Mesothelial cell of epicardium (in vitro differentiated cells): Measurements from ENCODE around the gene FLRT2. TPM values are rescaled to one million over a fixed set of nuclear protein-coding genes. Genes with fewer than 3 reads are reported as not detected.

Experiments used
- DNase-seq, 2 experiments: peaks; one replicate each; pipeline ENCODE4 v3.0.0; 2021; ENCODE audit warnings: low spot score in 2 of 2; ENCODE audit not compliant: unreplicated experiment in 2 of 2
- H3K27ac Mint-ChIP-seq: 2 replicates; pipeline ENCODE4 v1.8.0; 2021; ENCODE audit warnings: mixed read lengths
- H3K27me3 Mint-ChIP-seq: 2 replicates; pipeline ENCODE4 v1.8.0; 2021; ENCODE audit warnings: low read depth, mixed read lengths
- H3K36me3 Mint-ChIP-seq: 2 replicates; pipeline ENCODE4 v1.8.0; 2021; ENCODE audit warnings: mixed read lengths
- H3K4me1 Mint-ChIP-seq: 2 replicates; pipeline ENCODE4 v1.8.0; 2021; ENCODE audit warnings: mixed read lengths
- H3K4me3 Mint-ChIP-seq: 2 replicates; pipeline ENCODE4 v1.8.0; 2021; ENCODE audit warnings: mild to moderate bottlenecking, moderate library complexity, mixed read lengths
- H3K9me3 Mint-ChIP-seq: 2 replicates; pipeline ENCODE4 v1.8.0; 2021; ENCODE audit warnings: mixed read lengths
- CTCF ChIP-seq: fragments of 200-600 bp; sonication (generic); IDR thresholded peaks from one replicate; pipeline ENCODE4 v1.5.0; 2021; ENCODE audit warnings: antibody characterized with exemption; ENCODE audit not compliant: unreplicated experiment
- total RNA-seq: library from RNA; stranded (reverse); gene quantifications from 3 replicates; pipeline ENCODE4 v1.2.1, GENCODE V29; 2021

FLRT2 gene
- total RNA-seq, 1 donor from 2014 or later: 150 TPM

- Mint-ChIP-seq H3K9me3 (no peaks in the 10 kb centered on the region), H3K36me3 (no peaks in the 10 kb centered on the region), H3K27ac (peak overlapping the region; percentile 70), H3K4me3 (peak overlapping the region; percentile 81), H3K4me1 (peaks cover 71% of the 10 kb centered on the region), H3K27me3 (no peaks in the 10 kb centered on the region)
- no peak for DNase-seq
- no peak for TF ChIP-seq CTCF
These were observed 4.7 kb downstream of the FLRT2 start for GRCh38 chr14:85534458-85535293.

GRCh38 chr14:85535321-85535720 lies 5.4 kb downstream of the FLRT2 start:
- DNase-seq: no peak
- Mint-ChIP-seq H3K4me1 (peaks cover 75% of the 10 kb centered on the region), H3K9me3 (no peaks in the 10 kb centered on the region)

GRCh38 chr14:85535991-85536832 lies 6.3 kb downstream of the FLRT2 start:
- peaks cover 79% of the 10 kb centered on the region for H3K4me1 Mint-ChIP-seq
- no peaks in the 10 kb centered on the region for H3K27me3 Mint-ChIP-seq
- no peaks in the 10 kb centered on the region for H3K9me3 Mint-ChIP-seq
- peak overlapping the region; percentile 81 for H3K4me3 Mint-ChIP-seq
- peaks cover 8% of the 10 kb centered on the region for H3K36me3 Mint-ChIP-seq
- DNase-seq: no peak
- peak overlapping the region; percentile 70 for H3K27ac Mint-ChIP-seq
- peak; percentile 49 for TF ChIP-seq CTCF

More at GRCh38 chr14:85535321-85535720, 5.4 kb downstream of the FLRT2 start:
- peak overlapping the region; percentile 70 for H3K27ac Mint-ChIP-seq
- no peaks in the 10 kb centered on the region for H3K27me3 Mint-ChIP-seq
- TF ChIP-seq CTCF: no peak
- H3K36me3 Mint-ChIP-seq: no peaks in the 10 kb centered on the region
- H3K4me3 Mint-ChIP-seq: peak overlapping the region; percentile 81

- Mint-ChIP-seq H3K4me3 (peak overlapping the region; percentile 81), H3K27ac (peak overlapping the region; percentile 70), H3K4me1 (peaks cover 76% of the 10 kb centered on the region)
These were observed 6.9 kb downstream of the FLRT2 start for GRCh38 chr14:85536833-85537190.

GRCh38 chr14:85537526-85537925 lies 7.6 kb downstream of the FLRT2 start:
- H3K4me3 Mint-ChIP-seq: peak overlapping the region; percentile 81
- no peak for DNase-seq
- H3K27ac Mint-ChIP-seq: peak overlapping the region; percentile 70
- peaks cover 14% of the 10 kb centered on the region for H3K36me3 Mint-ChIP-seq
- no peaks in the 10 kb centered on the region for H3K9me3 Mint-ChIP-seq
- no peak for TF ChIP-seq CTCF
- peaks cover 70% of the 10 kb centered on the region for H3K4me1 Mint-ChIP-seq
- no peaks in the 10 kb centered on the region for H3K27me3 Mint-ChIP-seq

More at GRCh38 chr14:85536833-85537190, 6.9 kb downstream of the FLRT2 start:
- no peak for DNase-seq
- TF ChIP-seq CTCF: no peak
- H3K27me3 Mint-ChIP-seq: no peaks in the 10 kb centered on the region
- peaks cover 12% of the 10 kb centered on the region for H3K36me3 Mint-ChIP-seq
- no peaks in the 10 kb centered on the region for H3K9me3 Mint-ChIP-seq
